IPS-NIHi7 (cell line): ENCODE data around the gene GALNT11.

Experiments used
- DNase-seq: peaks from one replicate; pipeline ENCODE4 v3.0.0; 2012; ENCODE audit warnings: mixed read lengths; ENCODE audit errors: extremely low spot score

GALNT11 gene

GRCh38 chr7:152117356-152117755 is 91.9 kb downstream of the GALNT11 start:
- no peak for DNase-seq

- DNase-seq = no peak
These were observed 94.7 kb downstream of the GALNT11 start for GRCh38 chr7:152120210-152120609.

- DNase-seq = no peak
These were observed 95.3 kb downstream of the GALNT11 start for GRCh38 chr7:152120776-152121175.

DNA sequence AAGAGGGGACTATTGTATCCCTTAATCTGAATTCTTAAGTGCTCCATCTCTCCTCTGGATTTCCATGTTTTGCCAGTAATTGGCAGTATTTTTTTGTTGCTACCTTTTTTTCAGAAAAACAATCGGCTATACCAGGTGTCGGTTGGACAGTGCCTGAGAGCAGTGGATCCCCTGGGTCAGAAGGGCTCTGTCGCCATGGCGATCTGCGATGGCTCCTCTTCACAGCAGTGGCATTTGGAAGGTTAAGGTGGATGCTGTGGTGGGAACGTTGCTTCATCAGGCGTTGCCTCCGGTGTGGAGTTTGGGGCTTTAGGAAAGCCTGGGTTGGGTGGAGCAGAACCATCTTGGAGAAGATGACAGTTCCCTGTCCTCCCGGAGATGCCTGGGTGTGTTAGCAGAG is 96.0 kb downstream of the GALNT11 start:
- DNase-seq = no peak

DNA sequence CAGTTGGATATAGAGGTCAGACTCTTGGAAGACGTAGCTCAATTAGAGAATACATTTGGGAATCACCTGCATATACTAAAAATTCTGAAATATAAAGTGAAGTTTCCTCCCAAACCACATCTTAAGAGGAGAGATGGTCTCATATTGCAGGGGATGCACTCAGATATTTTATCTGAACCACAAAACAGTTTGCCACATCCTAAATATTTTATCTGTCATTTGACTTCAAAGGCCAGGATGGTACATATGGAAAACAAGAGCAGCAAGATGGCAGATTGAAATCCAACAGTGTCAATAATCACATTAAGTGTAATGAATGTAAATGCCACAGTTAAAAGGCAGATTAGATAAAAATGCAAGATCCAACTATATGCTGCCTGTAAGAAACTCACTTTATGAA is 97.1 kb downstream of the GALNT11 start:
- DNase-seq = no peak

DNA sequence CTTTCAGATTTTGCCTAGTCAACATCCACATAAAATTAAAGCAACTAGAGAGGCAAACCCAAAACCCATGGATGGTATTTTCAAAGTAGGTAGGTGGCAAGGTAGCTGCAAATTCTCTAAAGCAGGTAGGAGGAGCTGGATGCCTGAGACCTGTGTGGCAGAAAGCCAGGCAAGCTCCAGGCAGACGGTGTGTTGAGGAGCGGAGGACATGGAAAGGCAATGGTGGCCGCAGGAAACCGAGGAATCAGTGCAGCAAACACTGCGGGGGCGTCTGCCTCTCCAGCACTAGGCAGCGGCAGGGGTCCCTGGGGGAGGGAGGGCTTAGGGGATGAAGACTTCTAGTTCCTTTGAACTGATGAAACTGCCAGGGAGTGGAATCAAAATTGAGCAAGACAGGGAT is 101.3 kb downstream of the GALNT11 start:
- no peak for DNase-seq

GRCh38 chr7:152127229-152127628 is 101.8 kb downstream of the GALNT11 start:
- DNase-seq = no peak

DNA sequence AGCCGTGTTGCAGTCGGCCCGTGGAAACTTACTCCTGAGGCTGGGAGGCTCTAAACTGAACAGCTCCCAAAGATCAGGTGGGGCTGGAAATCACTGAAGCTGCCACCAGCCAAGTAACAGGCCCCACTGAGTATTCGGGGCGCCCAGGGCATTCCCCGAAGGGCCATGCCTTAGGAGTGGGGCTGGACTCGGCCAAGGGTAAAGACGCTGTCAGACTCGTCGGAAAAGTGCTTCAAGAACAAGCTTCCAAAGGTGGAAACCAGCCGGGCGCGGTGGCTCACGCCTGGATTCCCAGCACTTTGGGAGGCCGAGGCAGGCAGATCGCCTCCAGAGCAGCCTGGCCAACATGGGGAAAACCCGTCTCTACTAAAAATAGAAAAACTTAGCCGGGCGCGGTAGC is 102.8 kb downstream of the GALNT11 start:
- DNase-seq = no peak

DNA sequence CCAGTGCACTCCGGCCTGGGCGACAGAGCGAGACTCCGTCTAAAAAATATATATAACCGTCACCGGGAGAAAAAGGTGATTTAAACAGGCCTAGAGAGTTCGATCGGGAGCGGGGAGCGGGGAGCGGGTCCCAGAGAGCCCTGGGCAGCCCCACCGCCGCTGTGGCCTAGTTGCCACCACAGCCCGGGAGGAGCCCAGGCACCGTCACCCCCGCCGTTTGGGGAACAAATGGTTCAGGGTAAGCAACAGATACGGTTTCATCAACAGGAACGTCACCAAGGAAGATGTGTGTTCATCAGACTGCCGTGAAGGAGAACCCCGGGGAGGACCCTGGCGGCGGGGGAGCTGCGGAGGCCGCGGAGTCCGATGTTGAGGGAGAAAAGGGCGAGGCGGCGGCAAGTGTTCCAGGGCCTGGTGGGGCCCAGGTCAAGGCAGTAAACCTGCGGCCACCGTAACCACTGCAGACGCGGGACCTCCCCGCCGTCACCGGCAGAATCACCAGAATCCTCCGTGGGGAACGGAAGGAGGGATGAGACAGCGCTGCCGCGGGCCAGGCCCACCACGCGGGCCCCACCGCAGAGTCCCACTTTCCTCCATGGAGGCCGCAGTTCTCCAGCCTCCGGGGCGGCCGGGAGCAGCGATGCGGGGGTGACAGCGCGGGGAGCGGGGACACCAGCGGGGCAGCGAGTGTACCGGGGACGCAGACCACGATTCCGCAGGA is 103.4 kb downstream of the GALNT11 start:
- DNase-seq = no peak

GRCh38 chr7:152129682-152130081 is 104.2 kb downstream of the GALNT11 start:
- no peak for DNase-seq

- DNase-seq = no peak
These were observed 105.5 kb downstream of the GALNT11 start for GRCh38 chr7:152130658-152131590.

GRCh38 chr7:152131981-152132494 is 106.6 kb downstream of the GALNT11 start:
- DNase-seq = no peak

DNA sequence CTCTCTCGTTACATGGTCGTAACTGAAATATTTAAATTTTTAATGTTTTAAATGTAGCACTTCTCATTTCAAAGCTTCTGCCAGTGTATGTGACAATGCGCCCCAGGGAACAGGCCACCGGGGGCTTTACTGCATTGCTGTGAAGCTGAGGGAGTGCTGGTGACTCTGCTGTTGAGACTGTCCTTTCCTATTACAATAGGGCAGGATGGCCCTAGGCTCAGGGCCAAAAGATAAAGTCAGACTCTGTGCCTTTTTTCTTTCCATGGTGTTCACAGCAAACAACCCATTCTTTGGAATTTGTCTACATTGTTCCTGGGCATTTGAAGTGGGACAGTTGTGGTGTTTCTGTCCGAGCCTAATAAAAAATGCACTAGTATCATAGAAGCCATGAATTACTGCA is 107.3 kb downstream of the GALNT11 start:
- DNase-seq = no peak

DNA sequence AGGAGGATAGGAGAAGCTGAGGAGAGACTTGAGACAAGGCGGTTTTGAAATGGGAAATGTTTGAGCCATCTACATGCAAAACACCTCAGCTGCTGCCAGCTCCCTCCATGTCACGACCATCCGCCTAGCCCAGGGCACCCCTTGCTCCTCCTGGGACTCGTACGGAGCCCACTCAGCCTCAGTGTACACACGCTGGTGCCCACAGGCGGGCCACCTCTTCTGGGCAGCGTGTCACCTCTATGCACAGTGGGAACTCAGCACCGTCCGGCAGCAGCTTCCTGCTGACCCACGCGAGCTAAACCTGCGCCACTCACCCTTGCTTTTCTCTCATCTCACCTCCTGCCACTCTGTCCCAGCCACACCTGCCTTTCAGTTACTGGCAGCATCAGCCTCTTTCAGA is 108.3 kb downstream of the GALNT11 start:
- DNase-seq = no peak

DNA sequence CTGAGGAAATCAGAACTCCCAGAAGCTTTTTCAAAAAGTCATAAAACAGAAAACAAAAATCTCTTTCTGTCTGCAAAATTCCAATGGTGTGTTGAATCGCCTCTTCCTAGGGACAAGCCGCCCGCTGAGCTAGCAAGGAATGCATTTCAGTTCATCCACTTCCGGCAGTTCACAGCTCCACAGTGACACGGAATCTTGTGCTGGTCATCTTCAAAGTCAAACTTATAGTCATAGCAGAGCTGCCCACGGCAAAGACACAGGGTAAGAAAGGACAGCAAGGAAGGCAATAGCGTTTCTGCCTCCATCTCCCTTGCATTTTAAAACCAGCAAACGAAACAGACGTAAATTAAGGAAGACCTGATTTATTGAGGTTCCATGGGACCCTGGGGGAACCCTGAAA is 111.2 kb downstream of the GALNT11 start:
- no peak for DNase-seq

GRCh38 chr7:152137476-152138025 is 112.1 kb downstream of the GALNT11 start:
- no peak for DNase-seq

DNA sequence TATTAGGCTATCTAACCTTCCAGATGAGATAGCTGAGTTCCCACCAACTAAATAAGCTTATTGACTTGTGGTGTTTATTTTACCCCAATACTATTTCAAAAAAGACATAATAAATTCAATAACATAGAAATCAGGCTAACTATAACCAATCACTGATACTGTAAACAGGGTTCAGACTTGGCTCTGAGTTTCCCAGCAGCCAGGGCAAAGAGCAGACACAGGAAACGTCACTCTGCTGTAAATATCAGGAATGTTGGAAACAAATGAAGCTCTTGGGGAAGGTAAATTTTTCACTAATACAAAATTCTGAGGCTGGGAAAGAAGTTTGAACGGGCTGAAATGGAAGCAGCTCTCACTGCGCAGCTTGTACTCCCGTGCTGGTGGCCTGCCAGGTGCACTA is 114.6 kb downstream of the GALNT11 start:
- no peak for DNase-seq

- no peak for DNase-seq
These were observed 115.1 kb downstream of the GALNT11 start for GRCh38 chr7:152140560-152140959.

- DNase-seq = no peak
These were observed 117.6 kb downstream of the GALNT11 start for GRCh38 chr7:152142976-152143595.

GRCh38 chr7:152144557-152145245 is 119.2 kb downstream of the GALNT11 start:
- no peak for DNase-seq

DNA sequence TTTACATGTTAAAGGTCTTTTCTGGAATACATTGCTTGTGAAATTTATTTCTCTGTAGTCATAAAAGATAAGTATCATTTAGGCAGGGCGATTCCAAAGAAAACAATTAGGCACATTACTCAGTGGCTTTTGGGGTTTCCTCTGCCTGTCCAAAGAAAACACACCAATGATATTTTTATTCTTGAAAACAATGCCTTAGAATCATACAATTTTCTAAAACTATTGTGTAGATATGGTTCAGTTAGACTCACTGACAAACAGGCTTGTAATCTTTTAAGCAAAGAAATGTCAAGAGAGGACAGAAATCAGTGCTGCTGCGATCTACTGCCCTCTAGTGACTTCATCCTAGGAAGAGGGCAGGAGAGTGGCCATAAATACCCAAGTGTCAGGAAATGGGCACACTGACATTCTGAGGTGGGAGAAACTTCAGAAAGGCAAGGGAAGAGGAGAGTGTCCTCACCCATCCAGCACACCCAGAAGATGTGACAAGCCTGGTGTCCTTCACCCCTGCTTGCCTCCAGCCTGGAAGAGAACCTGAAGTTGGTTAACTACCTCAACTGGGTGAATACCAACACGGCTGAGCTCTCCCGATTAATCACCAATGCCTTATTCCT is 120.5 kb downstream of the GALNT11 start:
- peak; percentile 60 for DNase-seq
